RKO (cell line): ENCODE data around the gene LRRTM1.

Source experiments
- DNase-seq: peaks from one replicate; pipeline ENCODE4 v3.0.0-alpha.2; 2016; ENCODE audit warnings: low spot score

The LRRTM1 gene, protein sequence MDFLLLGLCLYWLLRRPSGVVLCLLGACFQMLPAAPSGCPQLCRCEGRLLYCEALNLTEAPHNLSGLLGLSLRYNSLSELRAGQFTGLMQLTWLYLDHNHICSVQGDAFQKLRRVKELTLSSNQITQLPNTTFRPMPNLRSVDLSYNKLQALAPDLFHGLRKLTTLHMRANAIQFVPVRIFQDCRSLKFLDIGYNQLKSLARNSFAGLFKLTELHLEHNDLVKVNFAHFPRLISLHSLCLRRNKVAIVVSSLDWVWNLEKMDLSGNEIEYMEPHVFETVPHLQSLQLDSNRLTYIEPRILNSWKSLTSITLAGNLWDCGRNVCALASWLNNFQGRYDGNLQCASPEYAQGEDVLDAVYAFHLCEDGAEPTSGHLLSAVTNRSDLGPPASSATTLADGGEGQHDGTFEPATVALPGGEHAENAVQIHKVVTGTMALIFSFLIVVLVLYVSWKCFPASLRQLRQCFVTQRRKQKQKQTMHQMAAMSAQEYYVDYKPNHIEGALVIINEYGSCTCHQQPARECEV

DNA sequence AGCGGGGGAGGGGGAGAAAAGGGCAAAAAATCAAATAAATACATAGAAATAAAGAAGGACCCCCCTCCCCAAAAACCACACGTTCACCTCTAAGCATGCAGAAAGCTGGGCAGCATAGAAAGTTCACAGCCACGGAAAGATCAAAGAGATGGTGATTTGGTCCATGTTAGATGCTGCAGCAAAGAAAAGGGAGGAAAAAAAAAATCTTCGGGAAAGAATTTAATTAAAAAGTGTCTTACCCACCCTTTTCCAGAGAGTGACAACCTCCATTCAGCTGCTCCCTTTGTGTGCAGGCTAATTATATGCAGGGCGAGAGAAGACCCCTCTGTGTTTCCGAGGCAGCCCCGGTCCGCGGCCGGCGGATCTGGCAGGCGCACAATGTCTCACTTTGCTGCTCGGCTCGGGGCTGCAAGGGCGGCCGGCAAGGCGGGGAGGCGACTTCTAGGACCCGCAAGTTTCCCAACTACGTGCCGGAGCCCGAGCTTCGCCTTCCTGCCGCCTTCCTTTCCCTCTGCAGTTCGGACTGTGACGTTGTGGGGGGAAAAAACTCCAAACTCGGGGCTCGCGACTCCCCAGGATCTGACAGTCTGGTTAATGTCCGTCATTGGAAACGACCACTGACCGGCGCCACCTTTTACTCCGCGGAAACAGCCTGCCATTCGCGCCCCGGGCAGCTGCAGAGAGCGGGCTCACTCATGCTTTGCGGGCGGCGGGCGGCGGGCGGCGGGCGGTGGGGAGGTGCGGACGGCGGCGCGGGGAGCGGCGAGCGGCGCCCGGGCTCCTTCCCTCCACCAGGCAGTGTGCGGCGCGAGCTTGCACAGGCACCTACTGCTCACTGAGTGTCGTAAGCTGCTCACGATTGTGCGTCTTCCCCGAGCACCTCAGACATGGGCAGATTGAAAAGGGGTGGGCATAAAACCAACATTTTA is at the start of gene LRRTM1:
Gene LRRTM1, minus strand, starts transcription at position 844 of the 929 bp plus-strand sequence. CDS start 933 bp downstream, outside the sequence.
- no peak for DNase-seq

DNA sequence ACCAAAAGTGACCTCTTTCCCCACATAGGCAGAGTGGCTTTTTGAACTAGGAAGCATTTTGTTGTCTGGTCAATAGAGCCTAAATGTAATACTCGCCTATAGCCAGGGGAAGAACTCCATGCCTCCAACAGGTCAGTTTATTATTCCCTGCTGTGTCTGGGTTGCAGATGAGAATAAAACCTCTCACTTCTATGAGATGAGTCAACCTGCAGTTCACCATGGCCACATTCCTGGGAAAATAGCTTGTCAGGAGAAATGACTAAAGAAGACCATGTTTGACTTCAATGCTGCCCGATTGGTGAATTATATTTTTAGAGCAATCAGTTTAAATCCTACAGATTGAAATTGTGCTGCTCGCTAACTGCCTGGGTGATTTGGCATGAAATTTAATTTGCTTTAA is 46.7 kb upstream of the LRRTM1 start:
- DNase-seq: no peak

DNA sequence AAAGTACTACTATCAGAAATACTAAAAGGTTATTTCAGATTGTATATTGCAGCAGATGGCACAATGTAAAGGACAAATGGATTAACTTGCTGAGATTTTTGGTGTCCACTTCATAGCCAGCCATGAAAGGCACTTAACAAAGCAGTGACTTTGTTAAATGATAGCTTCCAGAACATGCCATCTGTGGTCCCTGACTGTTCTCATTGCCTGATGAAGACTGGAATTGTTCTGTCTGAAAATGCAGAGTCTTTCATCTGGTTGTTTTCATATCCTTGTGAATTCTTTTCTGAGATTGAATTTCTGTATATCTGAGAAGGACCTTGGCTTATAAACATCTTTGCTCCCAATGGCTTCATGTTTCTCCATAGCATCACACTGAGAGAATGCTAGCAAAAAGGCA is 44.4 kb upstream of the LRRTM1 start:
- DNase-seq: no peak

DNA sequence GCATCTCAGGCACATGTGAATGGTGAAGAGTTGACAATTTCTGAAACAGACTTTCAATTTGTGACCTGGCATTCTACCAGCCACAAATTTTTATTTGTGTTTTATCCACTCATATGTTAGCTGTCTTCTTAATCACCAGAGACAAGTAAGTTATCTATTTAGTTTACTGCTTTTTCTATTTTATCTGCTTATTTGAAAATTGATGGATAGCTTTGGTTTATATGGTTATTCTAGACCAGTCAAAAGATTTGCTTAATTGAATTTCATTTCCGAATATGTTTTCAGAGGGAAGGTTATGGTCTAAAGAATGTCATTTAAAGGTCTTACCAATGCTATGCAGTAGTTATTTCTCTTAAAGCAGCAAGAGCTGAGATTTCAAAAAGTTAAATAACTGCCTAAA is 43.5 kb upstream of the LRRTM1 start:
- no peak for DNase-seq

DNA sequence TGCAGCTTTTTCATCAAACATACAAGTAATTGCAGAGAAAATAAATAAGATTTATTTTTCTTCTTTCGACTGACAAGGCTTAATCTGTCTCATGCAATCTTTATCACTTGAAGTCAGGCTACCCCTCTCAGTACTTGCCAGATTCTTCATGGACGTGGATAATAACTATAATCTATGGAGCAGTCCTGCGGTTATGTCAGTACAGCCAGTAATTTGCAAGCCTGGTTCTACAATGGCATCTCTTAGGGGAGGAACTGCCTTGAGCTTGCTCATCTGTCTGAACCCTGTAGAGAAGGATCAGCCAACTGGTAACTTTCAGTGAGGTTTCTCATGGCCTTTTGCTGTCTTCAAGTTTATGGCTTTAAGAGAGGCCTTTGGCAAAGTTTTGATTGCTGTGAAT is 35.5 kb upstream of the LRRTM1 start:
- no peak for DNase-seq

DNA sequence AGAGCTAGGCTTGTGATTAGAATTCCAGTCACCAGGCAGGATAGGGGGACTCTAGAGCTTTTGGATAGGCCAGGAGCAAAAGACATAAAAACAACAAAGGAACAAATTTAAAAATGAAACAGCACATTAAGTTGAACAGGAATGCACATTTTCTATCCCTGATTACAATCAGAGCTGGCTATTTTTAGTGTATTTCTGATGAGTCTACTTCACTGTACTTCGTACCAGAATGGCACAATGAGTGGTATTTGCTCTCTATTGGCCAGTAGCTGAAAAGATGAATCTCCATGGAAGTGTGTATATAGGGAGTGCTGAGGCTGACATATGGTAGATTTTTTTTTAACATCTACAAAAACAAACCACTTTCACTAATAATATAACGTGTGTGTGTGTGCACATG is 34.2 kb upstream of the LRRTM1 start:
- DNase-seq: no peak

DNA sequence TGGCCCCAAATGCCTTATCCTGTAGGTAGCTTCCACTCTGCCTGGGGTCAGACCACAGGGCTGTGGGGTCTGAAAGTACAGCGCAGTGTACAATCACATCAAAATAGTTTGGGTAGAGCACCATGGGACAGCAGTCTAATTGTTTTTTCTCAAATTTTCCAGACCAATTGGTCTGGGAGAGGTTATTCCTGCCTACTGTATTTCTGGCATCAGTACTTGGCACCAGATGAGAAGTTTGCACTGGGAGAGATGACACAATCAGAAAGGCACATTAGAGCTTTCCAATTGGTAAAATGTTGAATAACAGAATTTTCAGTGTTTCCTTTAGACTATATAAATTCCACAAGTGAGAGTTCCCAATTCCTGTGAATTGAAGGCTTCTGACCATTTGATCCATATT is 30.9 kb upstream of the LRRTM1 start:
- no peak for DNase-seq

DNA sequence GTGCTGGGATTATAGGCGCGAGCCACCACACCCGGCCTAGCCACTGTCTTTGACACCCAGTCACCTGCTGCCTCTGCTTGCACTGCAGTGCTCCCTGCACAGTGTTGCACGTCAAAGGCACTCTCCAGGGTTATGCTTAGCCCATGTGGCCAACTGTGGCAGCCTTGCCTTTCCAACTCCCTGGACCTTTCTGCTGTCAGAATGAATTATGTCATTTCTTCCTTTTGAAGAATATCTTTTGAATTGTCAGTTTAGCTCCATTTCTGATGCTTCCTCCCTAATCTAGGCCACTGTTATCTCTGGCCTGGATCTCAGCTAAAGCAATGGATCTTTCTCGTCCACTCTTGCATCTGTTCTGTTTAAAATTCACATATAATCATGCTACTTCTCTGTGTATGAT is 29.3 kb upstream of the LRRTM1 start:
- no peak for DNase-seq

DNA sequence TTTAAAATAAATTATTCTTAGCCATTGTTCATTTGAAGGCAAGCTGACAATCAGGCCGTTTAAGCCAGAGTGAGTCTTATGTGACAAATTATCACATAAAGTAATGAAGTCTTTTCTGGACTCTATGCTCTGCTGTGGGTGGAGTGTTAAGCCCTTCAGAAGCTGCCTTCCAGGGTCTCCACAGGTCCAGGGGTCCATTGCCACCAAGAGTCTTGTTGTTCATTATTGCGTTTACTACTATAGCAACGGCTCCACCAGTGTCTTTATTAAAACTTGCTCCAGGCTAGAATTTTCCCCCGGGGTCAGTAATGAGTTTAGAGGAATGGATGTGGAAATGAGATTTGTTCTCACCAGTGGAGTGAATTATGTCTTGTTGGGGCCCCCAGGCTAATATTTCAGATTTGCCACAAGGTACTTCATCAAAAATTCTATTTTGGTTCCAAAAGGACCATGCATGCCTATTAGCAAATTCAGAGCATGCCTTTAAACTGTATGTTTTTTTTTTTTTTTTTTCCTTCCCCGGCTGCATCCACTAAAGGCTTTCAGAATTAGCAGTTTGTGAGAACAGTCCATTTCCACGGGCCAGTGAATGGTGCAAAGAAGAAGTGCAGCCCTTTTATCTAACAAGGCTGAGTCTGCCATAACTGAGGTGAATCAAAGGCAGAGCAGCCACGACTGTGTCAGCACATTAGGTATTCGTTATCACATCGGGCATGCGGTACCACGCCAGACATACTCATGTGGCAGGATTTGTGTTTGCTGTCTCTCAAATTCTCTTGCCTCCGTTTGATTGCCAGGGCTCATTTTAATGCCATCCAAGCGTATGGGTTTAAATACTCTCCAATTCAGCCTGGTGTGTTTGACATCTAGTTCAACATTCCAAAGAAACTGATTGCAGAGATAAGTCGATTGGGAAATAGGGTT is 26.2 kb upstream of the LRRTM1 start:
- no peak for DNase-seq

DNA sequence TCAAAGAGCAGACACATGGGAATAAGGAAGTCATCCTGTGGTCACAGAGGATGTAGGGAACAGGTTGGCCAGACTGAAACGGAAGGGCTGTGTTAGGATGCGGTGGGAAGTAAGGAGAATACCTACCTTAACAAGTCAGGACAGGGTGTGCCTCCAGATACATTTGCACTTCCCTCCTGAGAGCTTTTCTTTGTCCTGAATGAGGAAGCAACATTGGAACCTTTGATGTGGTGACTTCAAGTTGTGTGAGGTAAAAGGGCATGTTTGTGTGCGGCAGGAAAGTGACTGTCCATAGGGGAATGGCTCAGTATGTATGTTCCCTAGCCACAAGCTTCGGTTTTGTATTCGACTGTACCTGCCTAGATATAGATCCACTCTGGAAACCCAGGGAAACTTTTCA is 24.9 kb upstream of the LRRTM1 start:
- no peak for DNase-seq

DNA sequence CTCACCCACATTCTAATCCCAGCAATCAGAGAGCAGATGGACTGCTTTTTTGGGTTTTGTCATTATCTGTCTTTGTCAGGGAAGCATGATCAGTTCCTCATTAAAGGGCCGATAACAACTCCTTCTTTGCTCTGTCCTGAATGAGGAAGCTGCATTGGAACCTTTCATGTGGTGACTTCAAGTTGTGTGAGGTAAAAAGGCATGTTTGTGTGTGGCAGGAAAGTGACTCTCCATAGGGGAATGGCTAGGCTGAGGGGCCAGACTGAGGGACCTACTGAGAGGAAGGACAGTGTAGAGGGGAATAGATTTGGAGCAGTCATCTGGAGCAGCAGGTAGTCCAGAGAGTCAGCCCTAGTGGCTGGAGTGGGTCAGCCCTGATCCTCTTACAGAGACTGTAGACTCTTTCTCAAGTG is 23.6 kb upstream of the LRRTM1 start:
- no peak for DNase-seq

DNA sequence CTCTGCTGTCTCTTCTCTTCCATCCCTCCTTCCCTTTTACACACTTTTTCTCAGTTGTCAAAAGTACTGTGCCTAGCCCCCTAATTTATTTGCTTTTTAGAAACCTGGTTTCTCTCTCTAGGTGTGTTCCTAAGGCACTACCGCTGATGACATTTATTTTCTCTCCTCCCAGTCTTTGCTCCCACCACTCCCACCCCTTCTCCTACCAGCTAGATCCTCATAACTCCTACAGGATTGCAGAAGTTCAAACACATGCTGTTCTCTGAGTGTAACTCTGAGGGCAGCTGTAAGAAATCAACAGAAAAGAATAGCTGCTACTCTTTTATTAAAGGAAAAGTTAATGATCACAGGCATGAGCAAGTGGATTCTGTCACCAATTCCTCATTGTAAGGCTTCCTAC is 22.3 kb upstream of the LRRTM1 start:
- DNase-seq: no peak

DNA sequence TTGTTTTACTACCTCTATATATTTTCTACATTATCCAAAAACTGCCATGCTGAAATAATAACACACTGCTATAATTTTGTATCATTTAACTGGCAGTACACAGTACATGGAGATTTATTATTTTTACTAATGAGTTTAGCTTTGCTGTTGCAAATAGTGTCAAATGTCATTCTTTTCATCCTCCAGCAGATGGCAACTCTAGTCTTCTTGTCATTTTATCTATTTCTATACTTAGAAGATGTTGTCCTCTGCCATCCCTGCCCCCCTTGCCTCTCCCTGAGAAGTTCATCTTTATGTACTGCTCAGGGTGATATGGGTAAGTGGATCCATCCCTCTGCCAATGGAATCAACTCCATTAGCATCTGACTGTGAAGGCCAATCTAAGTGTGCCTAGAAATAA is 21.7 kb upstream of the LRRTM1 start:
- DNase-seq: peak; percentile 54

DNA sequence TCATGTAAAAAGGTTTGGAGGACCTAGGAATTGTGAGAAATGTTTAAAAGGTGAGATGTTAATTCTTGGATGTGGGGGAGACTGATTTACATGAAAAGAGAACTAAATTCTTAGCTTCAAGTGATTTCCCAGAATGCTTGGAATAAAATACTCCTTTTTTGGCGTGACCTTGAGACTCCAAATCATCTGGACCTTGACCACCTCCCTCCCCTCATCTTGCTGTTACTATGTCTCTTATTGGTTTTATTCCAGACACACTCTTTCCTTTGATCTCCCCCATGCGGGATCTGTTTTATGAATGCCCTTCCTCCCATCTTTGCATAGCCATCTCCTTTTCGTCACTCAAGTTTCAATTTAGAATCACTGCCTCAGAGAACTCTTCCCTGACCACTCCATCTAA is 20.0 kb upstream of the LRRTM1 start:
- no peak for DNase-seq

DNA sequence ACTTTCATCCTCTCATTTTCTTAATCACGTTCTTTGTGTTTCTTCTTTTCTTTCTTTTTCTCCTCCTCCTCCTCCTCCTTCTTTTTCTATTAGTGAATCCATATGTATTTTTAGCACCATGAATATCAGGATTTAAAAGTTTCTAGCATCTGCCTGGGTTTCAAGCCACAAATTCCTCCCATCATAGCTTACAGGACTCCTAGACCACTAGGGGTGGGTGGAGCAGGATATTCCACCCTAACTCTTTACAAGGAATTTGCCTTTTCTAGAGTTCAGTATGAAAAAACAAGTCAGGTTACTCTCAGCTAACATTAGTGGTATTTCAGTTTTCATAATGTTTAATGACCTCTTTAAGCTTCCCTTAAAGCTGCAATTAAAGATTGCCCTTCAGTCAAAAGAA is 19.1 kb upstream of the LRRTM1 start:
- no peak for DNase-seq

DNA sequence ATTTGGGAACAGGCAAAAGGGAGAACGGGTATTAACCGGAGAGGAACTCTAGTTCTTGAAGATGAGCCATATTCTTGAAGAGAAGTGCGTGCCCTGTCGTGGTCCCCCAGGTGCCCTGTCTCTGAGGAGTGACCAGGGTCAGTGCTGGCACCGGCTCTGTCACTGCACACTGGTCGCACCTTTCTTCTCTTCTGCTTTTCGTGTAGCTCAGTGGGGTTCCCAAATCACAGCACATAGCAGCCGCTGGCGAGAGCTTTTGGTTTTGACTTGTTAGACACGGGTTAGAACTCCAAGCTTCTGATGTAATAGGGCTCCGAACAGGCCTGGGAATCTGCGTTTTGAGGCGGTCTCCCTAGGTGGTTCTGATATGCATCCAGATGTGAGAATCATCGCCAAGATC is 18.4 kb upstream of the LRRTM1 start:
- no peak for DNase-seq

DNA sequence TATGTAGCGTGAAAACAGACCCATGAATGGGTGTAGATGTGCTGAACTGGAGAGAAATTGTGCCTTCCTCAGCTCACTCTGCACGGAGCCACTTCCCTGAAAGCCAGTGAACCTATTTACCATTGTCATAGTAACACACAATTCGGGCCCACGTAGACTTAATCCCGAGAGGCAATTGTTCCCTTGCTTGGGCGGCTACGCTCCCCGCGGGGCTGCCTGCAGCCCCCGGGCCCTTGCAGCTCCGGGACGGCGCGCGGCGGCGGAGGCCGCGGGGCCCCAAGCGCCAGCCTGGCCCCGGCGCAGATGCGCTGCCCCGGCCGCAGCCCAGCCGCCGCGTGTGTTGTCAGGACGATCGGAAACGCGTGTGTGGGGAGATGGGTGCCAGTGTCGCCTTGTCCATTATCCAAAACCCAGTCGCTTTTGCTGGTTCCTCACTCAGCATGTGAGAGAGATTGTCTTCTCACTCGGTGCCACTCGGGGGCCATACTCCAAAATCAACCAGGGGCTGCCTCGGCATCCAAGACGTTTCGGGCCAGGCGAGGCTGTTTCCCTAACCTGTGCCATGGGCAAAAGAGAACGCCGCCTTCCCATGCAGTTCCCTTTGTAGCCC is 17.9 kb upstream of the LRRTM1 start:
- no peak for DNase-seq

DNA sequence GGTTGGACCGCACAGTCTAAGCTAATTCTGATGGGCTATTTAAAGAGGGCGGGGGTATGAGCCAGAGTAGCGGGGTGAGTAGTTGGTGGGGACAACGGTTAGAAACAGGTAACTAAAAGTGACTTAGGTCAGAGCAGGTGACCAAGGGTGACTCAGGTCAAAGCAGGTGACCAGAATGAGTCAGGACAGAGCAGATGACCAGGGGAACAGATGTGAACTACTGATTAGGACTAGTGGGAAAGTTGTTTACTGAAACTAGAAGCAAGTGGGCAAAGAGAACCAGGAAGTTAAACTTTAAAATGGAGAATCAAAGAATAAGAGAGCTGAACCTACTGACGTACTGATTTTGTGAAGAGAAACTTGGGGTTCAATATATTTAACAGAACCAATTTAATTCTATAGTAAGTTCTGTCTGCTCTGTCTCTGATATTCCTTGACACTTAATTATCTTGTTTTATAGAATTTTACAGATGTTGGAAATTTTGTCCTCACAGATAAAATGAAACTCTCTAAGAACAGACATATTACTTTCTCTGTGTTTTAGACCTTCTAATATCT is 7.8 kb upstream of the LRRTM1 start:
- no peak for DNase-seq

DNA sequence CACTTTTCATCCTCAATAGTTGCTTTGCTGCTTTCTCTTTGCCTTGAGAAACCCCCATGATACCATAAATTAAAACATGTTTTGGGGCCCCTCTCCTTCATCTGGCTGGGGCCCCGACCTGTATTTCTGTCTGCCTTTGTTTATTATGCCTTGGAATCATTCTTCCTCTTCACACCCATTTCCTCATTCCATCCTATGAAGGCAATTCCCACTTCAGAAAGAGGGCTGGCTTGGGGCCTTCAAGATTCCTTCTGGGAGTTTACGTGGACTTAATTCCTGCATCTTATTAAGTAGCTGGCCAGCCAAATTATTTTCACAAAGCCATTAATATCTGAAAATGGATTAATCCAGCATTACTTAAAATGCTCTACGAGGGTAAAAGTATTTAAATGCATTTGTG is 6.8 kb upstream of the LRRTM1 start:
- no peak for DNase-seq

DNA sequence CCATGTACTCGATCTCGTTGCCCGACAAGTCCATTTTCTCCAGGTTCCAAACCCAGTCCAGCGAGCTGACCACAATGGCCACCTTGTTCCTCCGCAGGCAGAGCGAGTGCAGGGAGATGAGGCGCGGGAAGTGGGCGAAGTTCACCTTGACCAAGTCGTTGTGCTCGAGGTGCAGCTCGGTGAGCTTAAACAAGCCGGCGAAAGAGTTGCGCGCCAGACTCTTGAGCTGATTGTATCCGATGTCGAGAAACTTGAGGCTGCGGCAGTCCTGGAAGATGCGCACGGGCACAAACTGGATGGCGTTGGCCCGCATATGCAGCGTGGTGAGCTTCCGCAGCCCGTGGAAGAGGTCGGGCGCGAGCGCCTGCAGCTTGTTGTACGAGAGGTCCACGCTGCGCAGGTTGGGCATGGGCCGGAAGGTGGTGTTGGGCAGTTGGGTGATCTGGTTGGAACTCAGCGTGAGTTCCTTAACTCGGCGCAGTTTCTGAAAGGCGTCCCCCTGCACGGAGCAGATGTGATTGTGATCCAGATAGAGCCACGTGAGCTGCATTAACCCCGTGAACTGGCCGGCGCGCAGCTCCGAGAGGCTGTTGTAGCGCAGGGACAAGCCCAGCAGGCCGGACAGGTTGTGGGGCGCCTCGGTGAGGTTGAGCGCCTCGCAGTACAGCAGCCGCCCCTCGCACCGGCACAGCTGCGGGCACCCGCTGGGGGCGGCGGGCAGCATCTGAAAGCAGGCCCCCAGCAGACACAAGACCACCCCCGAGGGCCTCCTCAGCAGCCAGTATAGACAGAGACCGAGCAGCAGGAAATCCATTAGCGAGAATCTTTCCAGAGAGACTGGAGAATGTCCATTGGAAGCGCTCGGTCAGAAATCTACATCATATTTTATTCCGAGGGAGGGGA is 1.3 kb downstream of the LRRTM1 start:
- no peak for DNase-seq
